ENCODE data around the gene AFF1.

AFF1 gene

DNA sequence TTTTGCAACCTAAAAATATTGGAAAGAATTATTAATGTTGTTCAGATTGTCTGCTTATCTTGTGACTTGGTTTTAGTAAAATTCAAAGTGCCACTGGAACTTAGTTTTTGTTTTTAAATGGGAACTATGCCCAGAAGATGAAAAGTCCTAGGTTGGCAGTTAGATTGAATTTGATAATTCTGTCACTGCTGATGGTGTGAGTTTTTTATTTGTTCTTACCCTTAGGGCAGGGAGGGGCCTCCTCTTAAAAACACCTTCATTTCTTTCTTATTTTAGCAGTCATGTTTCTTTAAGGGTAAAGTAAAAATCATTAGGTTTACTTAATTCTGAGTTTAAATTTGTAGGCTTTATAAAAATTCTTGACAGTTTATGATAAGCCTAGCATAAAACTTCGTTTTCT is 80.6 kb downstream of the AFF1 start:
- no peaks in the 10 kb centered on the region for H3K36me3 Mint-ChIP-seq (ENCODE audit: low read depth)
- no peak overlapping the region for H3K4me3 Mint-ChIP-seq
- H3K27ac Mint-ChIP-seq: no peak overlapping the region
- peaks cover 64% of the 10 kb centered on the region for H3K4me1 Mint-ChIP-seq (ENCODE audit: low read depth)
- no peaks in the 10 kb centered on the region for H3K9me3 Mint-ChIP-seq
- H3K27me3 Mint-ChIP-seq (ENCODE audit: low read depth): no peaks in the 10 kb centered on the region

DNA sequence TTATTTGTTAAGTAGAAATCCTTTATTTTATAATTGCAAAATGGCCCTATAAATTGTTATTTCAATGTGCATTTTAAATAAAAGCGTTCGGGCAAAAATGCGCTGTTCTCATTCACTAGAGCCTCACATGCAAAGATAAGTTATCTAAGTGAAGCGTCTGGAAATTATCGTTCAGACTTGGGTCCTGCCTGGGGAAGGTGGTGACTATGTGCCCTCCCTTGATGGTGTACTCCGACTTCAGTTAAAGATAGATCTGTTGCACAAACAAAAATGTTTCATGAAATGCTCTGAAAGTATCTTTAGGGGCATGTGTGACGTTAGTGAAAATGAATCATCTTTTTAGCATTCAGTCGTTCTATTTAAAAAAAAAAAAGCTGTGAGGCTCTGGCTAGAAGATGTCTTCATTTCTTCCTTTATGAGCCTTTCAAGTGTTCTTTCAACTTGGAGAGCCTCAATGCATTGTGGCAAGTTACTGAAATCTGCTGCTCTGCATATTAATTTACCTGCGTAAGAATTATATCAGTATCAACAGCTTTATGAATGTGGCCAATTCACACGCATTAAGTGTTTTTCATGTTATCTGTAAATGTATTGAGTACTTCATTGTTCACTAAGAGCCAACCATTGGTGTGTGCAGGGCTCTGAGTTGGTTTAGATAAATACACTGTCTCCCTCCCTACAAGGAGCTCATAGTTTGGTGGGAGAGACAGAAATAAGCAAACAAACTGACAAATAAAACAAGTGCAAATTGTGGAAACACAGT is 83.0 kb downstream of the AFF1 start:
- Mint-ChIP-seq H3K36me3 (ENCODE audit: low read depth) (peaks cover 4% of the 10 kb centered on the region), H3K4me3 (no peak overlapping the region), H3K27me3 (ENCODE audit: low read depth) (no peaks in the 10 kb centered on the region), H3K27ac (peak overlapping the region; percentile 21), H3K4me1 (ENCODE audit: low read depth) (peaks cover 53% of the 10 kb centered on the region), H3K9me3 (no peaks in the 10 kb centered on the region)

DNA sequence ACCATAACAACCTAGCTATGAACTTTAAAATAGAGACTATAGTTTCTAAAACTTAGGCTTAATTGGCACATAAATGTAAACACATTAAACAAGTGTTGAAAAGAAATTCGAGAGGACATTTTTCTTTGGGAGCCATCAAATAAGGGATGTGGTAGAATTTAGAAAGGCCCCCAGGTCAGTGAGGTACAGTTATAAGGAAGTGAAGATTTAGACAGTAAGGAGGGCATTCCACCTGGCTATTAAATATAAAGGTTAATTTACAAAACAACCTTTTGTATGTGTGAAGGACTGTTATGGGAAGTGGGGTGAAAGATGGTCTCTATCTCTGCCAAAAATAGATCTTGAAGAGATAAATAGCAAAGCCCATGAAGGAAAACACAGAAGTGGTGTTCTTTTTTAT is 83.9 kb downstream of the AFF1 start:
- Mint-ChIP-seq H3K4me3 (no peak overlapping the region), H3K36me3 (ENCODE audit: low read depth) (peaks cover 4% of the 10 kb centered on the region), H3K27ac (no peak overlapping the region)

DNA sequence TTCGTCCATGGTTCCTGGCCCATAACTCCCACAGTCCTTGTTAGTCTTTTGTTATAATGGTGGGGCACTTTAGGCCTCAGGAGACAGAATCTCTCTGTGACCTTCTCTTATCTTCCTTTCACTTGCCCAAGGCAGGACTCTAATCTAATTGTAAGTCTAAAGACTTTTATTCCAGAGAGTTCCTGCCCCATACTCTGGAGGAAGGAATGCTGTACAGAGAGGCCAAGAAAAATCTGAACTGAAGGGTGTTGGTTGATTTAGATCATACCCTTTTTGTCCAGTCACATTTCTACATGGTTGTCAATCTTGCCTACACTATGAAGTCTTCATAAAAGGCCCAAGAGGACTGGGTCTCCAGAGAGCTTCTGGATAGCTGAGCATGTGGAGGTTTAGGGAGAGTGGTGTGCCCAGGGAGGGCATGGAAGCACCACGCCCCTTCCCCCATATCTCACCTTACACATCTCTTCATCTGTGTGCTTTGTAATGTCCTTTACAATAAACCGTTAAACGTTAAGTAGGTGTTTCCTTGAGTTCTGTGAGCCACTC is 84.5 kb downstream of the AFF1 start:
- Mint-ChIP-seq H3K9me3 (no peaks in the 10 kb centered on the region), H3K36me3 (ENCODE audit: low read depth) (peaks cover 4% of the 10 kb centered on the region), H3K4me3 (no peak overlapping the region), H3K27me3 (ENCODE audit: low read depth) (no peaks in the 10 kb centered on the region), H3K27ac (no peak overlapping the region), H3K4me1 (ENCODE audit: low read depth) (peaks cover 44% of the 10 kb centered on the region)

More for the DNA sequence above, 83.9 kb downstream of the AFF1 start:
- H3K27me3 Mint-ChIP-seq (ENCODE audit: low read depth): no peaks in the 10 kb centered on the region
- H3K9me3 Mint-ChIP-seq: no peaks in the 10 kb centered on the region
- peaks cover 47% of the 10 kb centered on the region for H3K4me1 Mint-ChIP-seq (ENCODE audit: low read depth)

DNA sequence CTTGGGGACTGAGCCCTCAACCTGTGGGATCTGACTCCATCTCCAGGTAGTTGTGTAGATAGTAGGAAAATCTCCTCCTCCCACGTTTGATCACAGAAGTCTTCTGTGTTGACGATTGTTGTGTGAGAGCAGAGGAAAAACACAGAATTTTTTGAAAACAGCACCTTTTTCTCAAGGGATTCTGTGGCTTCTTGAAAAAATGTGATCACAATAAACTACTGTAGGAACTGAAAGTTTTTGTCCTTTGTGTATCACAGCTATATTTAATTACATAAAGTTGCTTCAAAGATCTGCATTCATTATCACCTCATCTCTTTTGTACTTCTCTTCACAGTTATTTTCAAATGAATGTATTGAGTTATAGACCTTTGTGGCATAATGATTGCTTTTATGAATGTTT is 85.1 kb downstream of the AFF1 start:
- H3K4me3 Mint-ChIP-seq: no peak overlapping the region
- no peaks in the 10 kb centered on the region for H3K27me3 Mint-ChIP-seq (ENCODE audit: low read depth)
- peaks cover 4% of the 10 kb centered on the region for H3K36me3 Mint-ChIP-seq (ENCODE audit: low read depth)
- no peak overlapping the region for H3K27ac Mint-ChIP-seq
- peaks cover 40% of the 10 kb centered on the region for H3K4me1 Mint-ChIP-seq (ENCODE audit: low read depth)
- H3K9me3 Mint-ChIP-seq: no peaks in the 10 kb centered on the region

DNA sequence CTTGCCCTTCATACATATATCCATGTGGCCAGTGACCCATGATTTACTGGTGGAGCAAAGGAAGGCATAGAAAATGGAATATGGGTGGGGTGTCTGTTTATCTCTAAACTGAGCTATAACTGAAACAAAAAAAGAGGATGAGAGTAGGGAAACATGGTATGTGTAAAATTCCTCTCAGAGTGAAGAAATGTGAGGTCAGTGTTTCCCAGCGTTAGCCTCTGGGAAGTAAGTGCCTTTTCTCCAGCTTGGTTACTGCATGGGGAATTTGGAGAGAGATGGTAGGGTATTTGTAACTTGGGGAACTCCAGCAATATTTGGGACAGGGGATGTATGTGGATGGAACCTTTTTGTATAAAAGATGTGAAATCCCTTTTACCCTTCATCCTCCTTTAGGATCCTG is 89.4 kb downstream of the AFF1 start:
- Mint-ChIP-seq H3K4me3 (no peak overlapping the region), H3K27me3 (ENCODE audit: low read depth) (no peaks in the 10 kb centered on the region), H3K4me1 (ENCODE audit: low read depth) (peaks cover 32% of the 10 kb centered on the region)

DNA sequence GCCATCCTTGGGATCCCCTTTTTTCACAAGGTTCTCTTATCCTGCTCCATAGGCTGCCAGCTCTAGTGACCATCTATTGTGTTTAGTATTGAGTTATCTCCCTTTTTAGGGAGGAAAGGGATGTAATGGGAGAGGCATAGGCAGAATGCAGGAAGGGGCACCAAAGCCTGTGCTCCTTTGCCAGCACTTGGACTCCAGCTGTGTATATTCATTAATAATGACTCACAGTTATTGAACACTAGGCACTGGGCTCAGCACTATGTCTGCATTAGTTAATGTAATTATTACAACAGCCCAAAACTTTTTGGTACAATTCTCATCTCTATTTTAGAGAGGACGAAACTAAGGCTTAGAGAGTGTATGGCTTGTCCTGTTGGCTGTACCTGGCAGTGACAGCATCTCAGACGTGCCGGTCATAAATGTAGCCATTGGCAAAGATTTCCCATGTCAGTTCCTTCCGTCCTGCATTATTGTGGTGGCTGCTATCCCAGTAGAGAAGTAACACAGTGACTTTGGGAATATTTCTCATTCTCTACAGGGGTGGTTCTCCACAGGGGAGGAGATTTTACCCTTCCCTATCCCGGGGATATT is 90.3 kb downstream of the AFF1 start:
- Mint-ChIP-seq H3K27ac (no peak overlapping the region), H3K36me3 (ENCODE audit: low read depth) (peaks cover 4% of the 10 kb centered on the region), H3K4me3 (no peak overlapping the region), H3K27me3 (ENCODE audit: low read depth) (no peaks in the 10 kb centered on the region), H3K4me1 (ENCODE audit: low read depth) (peaks cover 26% of the 10 kb centered on the region), H3K9me3 (no peaks in the 10 kb centered on the region)

More for the DNA sequence above, 89.4 kb downstream of the AFF1 start:
- Mint-ChIP-seq H3K9me3 (no peaks in the 10 kb centered on the region), H3K27ac (no peak overlapping the region), H3K36me3 (ENCODE audit: low read depth) (peaks cover 4% of the 10 kb centered on the region)

DNA sequence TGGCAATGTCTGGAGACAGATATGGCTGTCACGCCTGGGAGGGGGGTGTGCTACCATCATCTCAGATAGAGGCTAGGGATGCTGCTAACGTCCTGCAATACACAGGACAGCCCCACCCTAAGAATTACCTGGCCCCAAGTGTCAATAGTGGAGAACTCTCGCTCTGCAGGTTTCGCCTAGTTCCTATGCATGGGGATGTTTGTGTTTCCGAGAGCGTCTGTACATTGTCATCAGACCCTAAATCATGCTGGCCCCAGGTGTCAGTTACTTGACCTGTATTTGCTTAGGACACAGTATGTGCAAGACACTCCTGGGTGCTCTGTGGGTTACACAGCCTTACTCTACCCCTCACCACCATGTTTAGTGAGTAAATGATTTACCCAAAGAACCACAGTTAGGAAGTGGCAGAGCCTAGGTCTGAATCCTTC is 90.8 kb downstream of the AFF1 start:
- peaks cover 4% of the 10 kb centered on the region for H3K36me3 Mint-ChIP-seq (ENCODE audit: low read depth)
- H3K4me3 Mint-ChIP-seq: no peak overlapping the region
- H3K27me3 Mint-ChIP-seq (ENCODE audit: low read depth): no peaks in the 10 kb centered on the region
- H3K9me3 Mint-ChIP-seq: no peaks in the 10 kb centered on the region
- H3K4me1 Mint-ChIP-seq (ENCODE audit: low read depth): peaks cover 23% of the 10 kb centered on the region
- no peak overlapping the region for H3K27ac Mint-ChIP-seq

DNA sequence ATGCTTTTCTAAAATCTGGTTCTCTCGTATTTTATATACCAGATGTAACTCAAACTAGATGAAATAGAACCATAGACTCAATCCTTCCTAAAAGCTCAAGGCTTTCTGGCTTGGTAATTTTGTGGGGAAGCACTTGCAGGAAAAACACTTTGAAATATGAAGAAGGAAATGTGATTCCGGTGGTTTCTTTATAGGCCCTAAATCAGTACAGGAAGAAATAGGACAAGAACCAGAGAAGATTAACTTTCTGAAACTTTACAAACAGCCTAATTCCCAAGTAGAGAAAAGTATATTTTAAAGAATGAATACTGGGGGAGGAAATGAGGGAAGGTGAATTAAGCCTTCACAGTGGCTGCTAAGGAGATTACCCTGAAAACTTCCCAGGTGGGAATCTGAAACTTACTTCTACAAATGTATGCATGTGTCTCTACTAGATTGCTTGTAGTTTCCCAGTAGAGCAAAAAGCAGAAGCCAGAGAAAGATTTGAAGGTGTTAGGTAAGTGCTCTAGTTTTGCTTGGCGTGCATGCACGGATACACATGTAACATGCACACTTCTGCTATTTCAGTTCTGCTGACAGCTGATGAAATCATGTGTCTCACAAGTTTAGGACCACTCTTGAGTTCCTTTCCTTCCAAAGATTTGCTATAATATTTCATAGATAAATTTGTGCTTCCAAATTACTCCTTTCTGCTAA is 92.1 kb downstream of the AFF1 start:
- Mint-ChIP-seq H3K9me3 (no peaks in the 10 kb centered on the region), H3K36me3 (ENCODE audit: low read depth) (no peaks in the 10 kb centered on the region), H3K4me3 (no peak overlapping the region), H3K27me3 (ENCODE audit: low read depth) (no peaks in the 10 kb centered on the region), H3K4me1 (ENCODE audit: low read depth) (peaks cover 18% of the 10 kb centered on the region), H3K27ac (no peak overlapping the region)

DNA sequence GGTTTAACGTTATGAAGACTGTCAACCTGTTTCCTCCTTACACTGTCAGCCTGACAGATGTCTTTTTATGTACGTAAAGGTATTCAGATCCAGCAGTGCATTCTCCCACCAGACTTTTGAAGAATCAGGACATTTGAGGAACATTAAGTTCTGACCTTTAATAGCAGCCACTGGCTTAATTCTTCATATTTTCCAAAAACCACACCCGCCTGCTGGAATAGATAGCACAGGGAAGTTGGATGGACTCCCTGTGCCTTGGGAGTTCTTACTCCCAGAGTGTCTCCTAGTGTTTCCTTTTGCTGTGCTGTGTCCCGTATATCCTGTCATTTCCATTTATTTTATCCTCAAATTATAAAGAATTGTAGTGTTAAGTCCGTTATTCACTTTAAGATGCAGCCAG is 94.5 kb downstream of the AFF1 start:
- H3K27me3 Mint-ChIP-seq (ENCODE audit: low read depth): no peaks in the 10 kb centered on the region
- H3K36me3 Mint-ChIP-seq (ENCODE audit: low read depth): no peaks in the 10 kb centered on the region
- H3K4me1 Mint-ChIP-seq (ENCODE audit: low read depth): peaks cover 15% of the 10 kb centered on the region

DNA sequence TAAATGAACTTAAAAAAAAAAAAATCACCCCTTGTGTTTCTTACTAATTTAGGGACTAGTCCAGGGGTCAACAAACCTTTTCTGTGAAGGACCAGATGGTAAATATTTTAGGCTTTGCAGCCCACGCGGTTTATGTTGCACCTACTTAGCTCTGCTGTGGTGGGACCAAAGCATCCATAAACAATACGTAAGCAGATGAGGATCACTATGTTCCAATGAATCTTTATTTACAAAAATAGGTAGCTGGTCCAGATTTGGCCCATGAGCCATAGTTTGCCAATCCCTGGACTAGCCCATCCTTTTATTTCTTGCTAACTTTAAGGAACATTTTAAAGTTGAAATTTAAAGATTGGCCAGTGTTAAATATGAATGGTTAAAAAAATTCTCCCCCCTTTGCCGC is 95.3 kb downstream of the AFF1 start:
- Mint-ChIP-seq H3K4me3 (no peak overlapping the region), H3K27me3 (ENCODE audit: low read depth) (no peaks in the 10 kb centered on the region), H3K27ac (no peak overlapping the region), H3K36me3 (ENCODE audit: low read depth) (no peaks in the 10 kb centered on the region), H3K4me1 (ENCODE audit: low read depth) (peaks cover 13% of the 10 kb centered on the region), H3K9me3 (no peaks in the 10 kb centered on the region)

More for the DNA sequence above, 94.5 kb downstream of the AFF1 start:
- no peak overlapping the region for H3K27ac Mint-ChIP-seq
- no peaks in the 10 kb centered on the region for H3K9me3 Mint-ChIP-seq
- H3K4me3 Mint-ChIP-seq: no peak overlapping the region

DNA sequence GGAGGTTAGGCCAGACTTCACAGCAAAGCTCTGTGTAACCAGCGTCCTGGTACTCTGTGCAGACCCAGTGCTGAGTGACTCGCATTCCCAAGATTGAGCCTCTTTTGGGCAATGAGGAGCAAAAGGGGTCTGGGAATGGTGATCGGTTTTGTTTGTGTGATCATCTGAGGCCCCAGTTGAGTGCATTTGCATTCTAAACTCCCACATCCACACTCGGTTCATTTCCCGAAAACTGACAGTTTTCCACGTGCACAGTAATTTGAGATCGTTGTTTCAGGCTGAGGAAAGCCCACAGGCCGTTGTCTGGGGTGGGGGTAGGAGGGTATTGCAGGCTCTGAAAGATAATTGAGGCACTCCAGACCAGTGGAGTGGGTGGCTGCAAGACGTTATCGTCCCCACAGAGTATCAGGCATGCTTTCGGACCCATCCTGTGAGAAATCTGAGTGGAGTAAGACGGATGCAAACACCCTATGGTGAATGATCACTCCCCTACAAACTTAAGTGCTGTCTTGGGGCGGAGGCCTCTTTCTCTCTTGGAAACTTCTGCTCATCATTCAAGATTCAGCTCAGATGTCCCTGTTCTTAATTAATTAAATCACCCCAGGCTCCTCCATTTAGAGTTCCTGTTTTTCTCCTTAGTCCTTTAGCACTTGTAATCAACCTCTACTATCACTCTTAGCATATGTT is 96.1 kb downstream of the AFF1 start:
- Mint-ChIP-seq H3K27me3 (ENCODE audit: low read depth) (no peaks in the 10 kb centered on the region), H3K4me1 (ENCODE audit: low read depth) (peaks cover 8% of the 10 kb centered on the region), H3K4me3 (no peak overlapping the region), H3K9me3 (no peaks in the 10 kb centered on the region), H3K36me3 (ENCODE audit: low read depth) (no peaks in the 10 kb centered on the region), H3K27ac (no peak overlapping the region)

DNA sequence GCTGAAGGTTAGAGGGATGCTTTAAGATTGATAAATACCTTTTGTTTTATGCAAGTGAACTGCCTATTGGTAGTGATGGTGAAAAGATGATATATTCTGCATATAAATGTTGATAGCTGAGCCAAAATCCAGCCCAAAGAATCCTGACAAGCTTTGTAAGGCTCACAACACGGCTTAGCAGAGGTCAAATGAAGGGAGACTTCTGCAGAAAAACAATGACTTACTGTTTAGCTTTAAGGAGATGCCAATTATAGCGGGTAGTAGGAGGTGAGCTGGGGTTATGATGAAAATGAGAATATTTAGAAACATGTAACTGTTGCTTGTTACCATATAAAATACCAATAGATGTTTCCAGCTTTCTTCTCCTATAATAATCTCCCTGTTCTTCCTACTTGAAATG is 97.1 kb downstream of the AFF1 start:
- H3K9me3 Mint-ChIP-seq: no peaks in the 10 kb centered on the region
- no peak overlapping the region for H3K27ac Mint-ChIP-seq
- H3K4me3 Mint-ChIP-seq: no peak overlapping the region
- H3K27me3 Mint-ChIP-seq (ENCODE audit: low read depth): no peaks in the 10 kb centered on the region
- no peaks in the 10 kb centered on the region for H3K36me3 Mint-ChIP-seq (ENCODE audit: low read depth)
- H3K4me1 Mint-ChIP-seq (ENCODE audit: low read depth): peaks cover 7% of the 10 kb centered on the region

DNA sequence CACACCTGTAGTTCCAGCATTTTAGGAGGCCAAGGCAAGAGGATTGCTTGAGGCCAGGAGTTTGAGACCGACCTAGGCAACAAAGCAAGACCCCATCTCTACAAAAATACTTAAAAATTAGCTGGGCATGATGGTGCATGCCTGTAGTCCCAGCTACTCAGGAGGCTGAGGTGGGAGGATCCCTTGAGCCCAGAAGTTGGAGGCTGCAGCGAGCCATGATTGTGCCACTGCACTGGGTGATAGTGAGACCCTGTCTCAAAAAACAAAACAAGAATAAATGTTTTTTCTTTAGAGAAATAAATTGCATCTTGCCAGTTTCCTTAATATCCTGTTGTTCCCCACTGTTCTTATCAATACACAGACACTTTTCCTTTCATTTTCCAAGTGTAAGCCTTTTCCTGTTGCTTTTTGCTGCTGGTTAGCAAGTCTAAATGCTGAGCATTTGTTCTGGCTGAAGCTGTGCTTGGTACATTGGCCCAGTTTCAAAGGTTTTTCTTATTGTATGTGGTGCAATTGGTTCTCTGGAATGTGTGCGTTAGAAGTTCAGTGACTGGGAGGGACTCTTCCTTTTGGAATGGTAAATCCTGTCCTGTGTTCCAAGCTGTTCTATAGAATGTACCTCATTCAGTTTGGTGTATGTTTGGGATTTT is 98.2 kb downstream of the AFF1 start:
- Mint-ChIP-seq H3K36me3 (ENCODE audit: low read depth) (no peaks in the 10 kb centered on the region), H3K4me1 (ENCODE audit: low read depth) (peaks cover 10% of the 10 kb centered on the region), H3K9me3 (no peaks in the 10 kb centered on the region), H3K4me3 (no peak overlapping the region), H3K27ac (no peak overlapping the region), H3K27me3 (ENCODE audit: low read depth) (no peaks in the 10 kb centered on the region)

Data from T-helper 1 cell treated with Interleukin-12 subunit alpha and Interleukin-12 subunit beta and Interleukin-4 antibody, amounts not matched to agents 30 μg/mL and 1 μg/mL, for 36 hours (primary cell).